ENCODE measurements around the gene CDH15. TPM values are rescaled to one million over a fixed set of nuclear protein-coding genes. Genes with fewer than 3 reads are reported as not detected.
A peak's percentile ranks its signal among the peaks of the same experiment; 100 is the strongest.

The CDH15 gene
- total and polyA plus RNA-seq, 2 of the 13 experiments (the other 11 are each of a cell fraction or from before 2014, with no cell fraction given): 0.74 to 2.2 TPM

DNA sequence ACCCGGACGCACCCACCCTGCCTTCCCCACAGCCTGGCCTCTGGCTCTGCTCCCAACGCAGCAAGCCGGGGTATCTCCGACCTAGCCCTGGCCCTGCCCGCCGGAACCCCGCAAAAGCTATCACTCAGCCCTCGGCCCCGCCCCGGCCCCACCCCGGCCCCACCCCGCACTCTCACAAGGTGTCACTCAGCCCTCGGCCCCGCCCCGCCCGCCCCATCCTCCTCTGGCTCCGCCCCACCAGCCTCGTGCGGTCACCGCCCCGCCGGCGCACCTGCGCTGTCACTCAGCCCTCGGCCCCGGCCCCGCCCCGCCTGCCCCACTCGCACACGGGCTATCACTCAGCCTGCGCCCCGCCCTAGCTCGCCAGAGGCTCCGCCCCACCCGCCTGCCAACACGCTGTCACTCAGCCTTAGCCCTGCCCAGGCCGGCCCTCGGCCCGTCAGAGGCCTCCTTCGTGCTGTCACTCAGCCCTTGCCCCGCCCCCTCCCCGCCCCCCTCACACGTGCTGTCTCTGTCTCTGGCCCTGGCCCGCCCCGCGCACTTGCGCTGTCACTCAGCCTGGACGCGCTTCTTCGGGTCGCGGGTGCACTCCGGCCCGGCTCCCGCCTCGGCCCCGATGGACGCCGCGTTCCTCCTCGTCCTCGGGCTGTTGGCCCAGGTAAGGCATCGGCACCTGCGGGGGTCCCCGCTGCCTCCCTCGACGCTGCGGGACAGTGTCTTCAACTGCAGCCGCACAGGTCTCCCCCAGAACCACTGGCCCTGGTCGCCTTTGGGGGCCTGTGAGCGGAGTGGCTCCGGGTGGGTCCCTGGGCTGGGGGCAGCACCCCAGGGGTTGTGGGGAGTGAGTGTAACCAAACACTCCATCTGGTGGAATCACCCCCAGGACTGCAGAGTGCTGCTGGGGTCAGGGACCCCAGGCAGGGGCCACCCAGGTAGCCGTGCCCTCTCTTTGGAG is at the start of gene CDH15 (continued):
- TF ChIP-seq, protein P1, sequence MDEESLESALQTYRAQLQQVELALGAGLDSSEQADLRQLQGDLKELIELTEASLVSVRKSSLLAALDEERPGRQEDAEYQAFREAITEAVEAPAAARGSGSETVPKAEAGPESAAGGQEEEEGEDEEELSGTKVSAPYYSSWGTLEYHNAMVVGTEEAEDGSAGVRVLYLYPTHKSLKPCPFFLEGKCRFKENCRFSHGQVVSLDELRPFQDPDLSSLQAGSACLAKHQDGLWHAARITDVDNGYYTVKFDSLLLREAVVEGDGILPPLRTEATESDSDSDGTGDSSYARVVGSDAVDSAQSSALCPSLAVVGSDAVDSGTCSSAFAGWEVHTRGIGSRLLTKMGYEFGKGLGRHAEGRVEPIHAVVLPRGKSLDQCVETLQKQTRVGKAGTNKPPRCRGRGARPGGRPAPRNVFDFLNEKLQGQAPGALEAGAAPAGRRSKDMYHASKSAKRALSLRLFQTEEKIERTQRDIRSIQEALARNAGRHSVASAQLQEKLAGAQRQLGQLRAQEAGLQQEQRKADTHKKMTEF (CRISPR knock-in tag; IDR thresholded peaks at IDR 0.05): no peak
- no peak for TF ChIP-seq SRSF1 (optimal IDR thresholded peaks at IDR 0.05; ENCODE audit: low read depth, low read length)
- TF ChIP-seq, protein P2, sequence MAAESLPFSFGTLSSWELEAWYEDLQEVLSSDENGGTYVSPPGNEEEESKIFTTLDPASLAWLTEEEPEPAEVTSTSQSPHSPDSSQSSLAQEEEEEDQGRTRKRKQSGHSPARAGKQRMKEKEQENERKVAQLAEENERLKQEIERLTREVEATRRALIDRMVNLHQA (CRISPR knock-in tag; IDR thresholded peaks at IDR 0.05): no peak
- TF ChIP-seq SSRP1 (CRISPR knock-in tag; IDR thresholded peaks at IDR 0.05): no peak
- TF ChIP-seq, protein P3, sequence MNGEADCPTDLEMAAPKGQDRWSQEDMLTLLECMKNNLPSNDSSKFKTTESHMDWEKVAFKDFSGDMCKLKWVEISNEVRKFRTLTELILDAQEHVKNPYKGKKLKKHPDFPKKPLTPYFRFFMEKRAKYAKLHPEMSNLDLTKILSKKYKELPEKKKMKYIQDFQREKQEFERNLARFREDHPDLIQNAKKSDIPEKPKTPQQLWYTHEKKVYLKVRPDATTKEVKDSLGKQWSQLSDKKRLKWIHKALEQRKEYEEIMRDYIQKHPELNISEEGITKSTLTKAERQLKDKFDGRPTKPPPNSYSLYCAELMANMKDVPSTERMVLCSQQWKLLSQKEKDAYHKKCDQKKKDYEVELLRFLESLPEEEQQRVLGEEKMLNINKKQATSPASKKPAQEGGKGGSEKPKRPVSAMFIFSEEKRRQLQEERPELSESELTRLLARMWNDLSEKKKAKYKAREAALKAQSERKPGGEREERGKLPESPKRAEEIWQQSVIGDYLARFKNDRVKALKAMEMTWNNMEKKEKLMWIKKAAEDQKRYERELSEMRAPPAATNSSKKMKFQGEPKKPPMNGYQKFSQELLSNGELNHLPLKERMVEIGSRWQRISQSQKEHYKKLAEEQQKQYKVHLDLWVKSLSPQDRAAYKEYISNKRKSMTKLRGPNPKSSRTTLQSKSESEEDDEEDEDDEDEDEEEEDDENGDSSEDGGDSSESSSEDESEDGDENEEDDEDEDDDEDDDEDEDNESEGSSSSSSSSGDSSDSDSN (CRISPR knock-in tag; IDR thresholded peaks at IDR 0.05): no peak
- peak; percentile 75; the same call in 1 of the 2 replicates for TF ChIP-seq MEIS1 (CRISPR knock-in tag; IDR thresholded peaks at IDR 0.05; ENCODE audit: borderline replicate concordance)
- TF ChIP-seq MLLT10 (CRISPR knock-in tag; IDR thresholded peaks at IDR 0.05): no peak
- no peak for TF ChIP-seq SRF (IDR thresholded peaks at IDR 0.05; ENCODE audit: low read depth, low read length)
- TF ChIP-seq, protein P4, sequence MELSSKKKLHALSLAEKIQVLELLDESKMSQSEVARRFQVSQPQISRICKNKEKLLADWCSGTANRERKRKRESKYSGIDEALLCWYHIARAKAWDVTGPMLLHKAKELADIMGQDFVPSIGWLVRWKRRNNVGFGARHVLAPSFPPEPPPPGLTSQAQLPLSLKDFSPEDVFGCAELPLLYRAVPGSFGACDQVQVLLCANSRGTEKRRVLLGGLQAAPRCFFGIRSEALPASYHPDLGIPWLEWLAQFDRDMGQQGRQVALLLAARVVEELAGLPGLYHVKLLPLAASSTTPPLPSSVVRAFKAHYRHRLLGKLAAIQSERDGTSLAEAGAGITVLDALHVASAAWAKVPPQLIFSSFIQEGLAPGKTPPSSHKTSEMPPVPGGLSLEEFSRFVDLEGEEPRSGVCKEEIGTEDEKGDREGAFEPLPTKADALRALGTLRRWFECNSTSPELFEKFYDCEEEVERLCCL (CRISPR knock-in tag; IDR thresholded peaks at IDR 0.05; ENCODE audit: borderline replicate concordance): no peak
- TF ChIP-seq, protein P5, sequence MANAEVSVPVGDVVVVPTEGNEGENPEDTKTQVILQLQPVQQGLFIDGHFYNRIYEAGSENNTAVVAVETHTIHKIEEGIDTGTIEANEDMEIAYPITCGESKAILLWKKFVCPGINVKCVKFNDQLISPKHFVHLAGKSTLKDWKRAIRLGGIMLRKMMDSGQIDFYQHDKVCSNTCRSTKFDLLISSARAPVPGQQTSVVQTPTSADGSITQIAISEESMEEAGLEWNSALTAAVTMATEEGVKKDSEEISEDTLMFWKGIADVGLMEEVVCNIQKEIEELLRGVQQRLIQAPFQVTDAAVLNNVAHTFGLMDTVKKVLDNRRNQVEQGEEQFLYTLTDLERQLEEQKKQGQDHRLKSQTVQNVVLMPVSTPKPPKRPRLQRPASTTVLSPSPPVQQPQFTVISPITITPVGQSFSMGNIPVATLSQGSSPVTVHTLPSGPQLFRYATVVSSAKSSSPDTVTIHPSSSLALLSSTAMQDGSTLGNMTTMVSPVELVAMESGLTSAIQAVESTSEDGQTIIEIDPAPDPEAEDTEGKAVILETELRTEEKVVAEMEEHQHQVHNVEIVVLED (CRISPR knock-in tag; IDR thresholded peaks at IDR 0.05; ENCODE audit: borderline replicate concordance): peak; percentile 15; the same call in 1 of the 2 replicates
- TF ChIP-seq, protein P6, sequence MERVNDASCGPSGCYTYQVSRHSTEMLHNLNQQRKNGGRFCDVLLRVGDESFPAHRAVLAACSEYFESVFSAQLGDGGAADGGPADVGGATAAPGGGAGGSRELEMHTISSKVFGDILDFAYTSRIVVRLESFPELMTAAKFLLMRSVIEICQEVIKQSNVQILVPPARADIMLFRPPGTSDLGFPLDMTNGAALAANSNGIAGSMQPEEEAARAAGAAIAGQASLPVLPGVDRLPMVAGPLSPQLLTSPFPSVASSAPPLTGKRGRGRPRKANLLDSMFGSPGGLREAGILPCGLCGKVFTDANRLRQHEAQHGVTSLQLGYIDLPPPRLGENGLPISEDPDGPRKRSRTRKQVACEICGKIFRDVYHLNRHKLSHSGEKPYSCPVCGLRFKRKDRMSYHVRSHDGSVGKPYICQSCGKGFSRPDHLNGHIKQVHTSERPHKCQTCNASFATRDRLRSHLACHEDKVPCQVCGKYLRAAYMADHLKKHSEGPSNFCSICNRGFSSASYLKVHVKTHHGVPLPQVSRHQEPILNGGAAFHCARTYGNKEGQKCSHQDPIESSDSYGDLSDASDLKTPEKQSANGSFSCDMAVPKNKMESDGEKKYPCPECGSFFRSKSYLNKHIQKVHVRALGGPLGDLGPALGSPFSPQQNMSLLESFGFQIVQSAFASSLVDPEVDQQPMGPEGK (CRISPR knock-in tag; IDR thresholded peaks at IDR 0.05): no peak
- no peak for TF ChIP-seq MED13 (CRISPR knock-in tag; IDR thresholded peaks at IDR 0.05)
- TF ChIP-seq, protein P7, sequence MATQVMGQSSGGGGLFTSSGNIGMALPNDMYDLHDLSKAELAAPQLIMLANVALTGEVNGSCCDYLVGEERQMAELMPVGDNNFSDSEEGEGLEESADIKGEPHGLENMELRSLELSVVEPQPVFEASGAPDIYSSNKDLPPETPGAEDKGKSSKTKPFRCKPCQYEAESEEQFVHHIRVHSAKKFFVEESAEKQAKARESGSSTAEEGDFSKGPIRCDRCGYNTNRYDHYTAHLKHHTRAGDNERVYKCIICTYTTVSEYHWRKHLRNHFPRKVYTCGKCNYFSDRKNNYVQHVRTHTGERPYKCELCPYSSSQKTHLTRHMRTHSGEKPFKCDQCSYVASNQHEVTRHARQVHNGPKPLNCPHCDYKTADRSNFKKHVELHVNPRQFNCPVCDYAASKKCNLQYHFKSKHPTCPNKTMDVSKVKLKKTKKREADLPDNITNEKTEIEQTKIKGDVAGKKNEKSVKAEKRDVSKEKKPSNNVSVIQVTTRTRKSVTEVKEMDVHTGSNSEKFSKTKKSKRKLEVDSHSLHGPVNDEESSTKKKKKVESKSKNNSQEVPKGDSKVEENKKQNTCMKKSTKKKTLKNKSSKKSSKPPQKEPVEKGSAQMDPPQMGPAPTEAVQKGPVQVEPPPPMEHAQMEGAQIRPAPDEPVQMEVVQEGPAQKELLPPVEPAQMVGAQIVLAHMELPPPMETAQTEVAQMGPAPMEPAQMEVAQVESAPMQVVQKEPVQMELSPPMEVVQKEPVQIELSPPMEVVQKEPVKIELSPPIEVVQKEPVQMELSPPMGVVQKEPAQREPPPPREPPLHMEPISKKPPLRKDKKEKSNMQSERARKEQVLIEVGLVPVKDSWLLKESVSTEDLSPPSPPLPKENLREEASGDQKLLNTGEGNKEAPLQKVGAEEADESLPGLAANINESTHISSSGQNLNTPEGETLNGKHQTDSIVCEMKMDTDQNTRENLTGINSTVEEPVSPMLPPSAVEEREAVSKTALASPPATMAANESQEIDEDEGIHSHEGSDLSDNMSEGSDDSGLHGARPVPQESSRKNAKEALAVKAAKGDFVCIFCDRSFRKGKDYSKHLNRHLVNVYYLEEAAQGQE (IDR thresholded peaks at IDR 0.05; ENCODE audit: borderline replicate concordance in 1 of 2, low read depth in 1 of 2, low read length in 2 of 2): no peak
